Astrocyte of the cerebellum (primary cell): ENCODE results near the gene SBNO2.
"Not testable (repeated sequence)": the region's sequence is repeated elsewhere in the genome, so short reads cannot be mapped to it uniquely, and the experiment has no call there.

Source experiments
- DNase-seq: peaks from one replicate; pipeline ENCODE4 v3.0.0-alpha.2; 2011; ENCODE audit warnings: low read depth
- H3K4me3 ChIP-seq: 2 replicates; pipeline ENCODE4 v1.5.1; 2011; ENCODE audit warnings: mild to moderate bottlenecking, low read depth, low read length, moderate library complexity
- CTCF ChIP-seq: IDR thresholded peaks from 2 replicates; pipeline ENCODE4 v1.5.1; 2012; ENCODE audit warnings: low read length, low read depth, moderate library complexity, mild to moderate bottlenecking; ENCODE audit errors: missing control alignments
- in situ Hi-C: cut with HindIII; loops from 2 replicates; pipeline ENCODE4 v1.10.0; 2017; ENCODE audit warnings: low sequenced_read_pairs

The SBNO2 gene

GRCh38 chr19:1134431-1134830 is 39.6 kb downstream of the SBNO2 start:
- in situ Hi-C loops: no loop called here
- no peak for TF ChIP-seq CTCF
- no peak for DNase-seq
- no peak overlapping the region for H3K4me3 ChIP-seq

DNA sequence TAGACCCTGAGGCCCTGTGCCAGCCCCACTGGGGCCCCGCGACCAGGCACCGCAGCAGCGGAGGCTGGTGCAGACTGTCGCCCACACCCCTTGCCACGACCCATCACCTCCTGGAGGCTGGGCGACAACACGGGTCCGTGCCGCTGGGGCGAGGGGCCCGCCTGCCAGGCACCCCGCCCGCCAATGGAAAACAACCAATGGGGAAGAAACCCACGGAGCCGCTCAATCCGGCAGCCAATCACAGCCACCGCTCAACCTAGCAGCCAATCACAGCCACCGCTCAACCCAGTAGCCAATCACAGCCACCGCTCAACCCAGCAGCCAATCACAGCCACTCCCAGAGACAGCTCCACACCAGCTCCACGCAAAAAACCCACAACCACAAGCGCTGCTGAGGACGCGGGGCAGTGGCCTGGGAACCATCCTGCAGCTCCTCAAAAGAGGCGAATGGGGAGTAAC is 40.6 kb downstream of the SBNO2 start:
- TF ChIP-seq CTCF: no peak
- DNase-seq: no peak
- in situ Hi-C loops: no loop called here

DNA sequence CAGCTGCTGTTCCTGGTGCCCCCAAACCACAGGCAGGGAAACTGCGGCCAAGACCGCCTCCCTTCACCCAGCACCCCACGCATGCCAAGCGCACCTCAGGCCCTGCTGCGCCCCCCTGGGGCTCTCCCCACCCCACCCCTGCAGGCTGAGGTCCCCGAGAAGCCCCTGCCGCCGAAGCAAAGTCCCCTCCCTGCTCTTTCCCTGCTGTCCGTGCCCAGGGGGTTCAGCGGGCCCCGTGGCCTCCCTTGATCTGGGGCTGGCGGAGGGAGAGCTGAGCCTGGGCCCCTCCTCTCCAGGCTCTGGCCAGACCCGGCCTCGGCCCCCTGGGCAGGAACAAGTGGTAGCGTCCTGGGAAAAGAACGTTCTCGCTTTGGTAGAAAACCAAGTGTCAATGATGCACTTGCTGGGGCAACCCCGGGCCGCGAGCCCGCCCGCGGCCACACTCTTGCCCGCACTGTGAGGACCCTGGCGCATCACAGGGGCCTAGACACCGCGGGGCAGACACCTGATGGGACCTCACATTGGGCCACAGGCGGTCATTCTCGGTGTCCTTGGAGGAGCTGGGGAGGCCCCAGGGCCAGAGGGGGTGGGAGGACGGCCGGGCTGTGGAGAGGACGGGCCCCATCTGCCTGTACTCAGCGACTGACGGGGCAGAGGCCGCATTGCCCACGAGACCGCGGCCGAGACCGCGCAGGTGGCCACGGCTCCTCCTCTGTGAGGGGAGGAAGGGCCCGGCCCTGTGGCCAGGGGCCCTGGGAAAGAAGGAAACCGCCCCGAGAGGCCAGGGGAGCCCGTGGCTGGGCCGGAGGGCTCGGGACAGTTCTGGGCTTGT is 41.3 kb downstream of the SBNO2 start:
- DNase-seq: no peak
- TF ChIP-seq CTCF: no peak
- H3K4me3 ChIP-seq: peak overlapping the region; percentile 76
- in situ Hi-C loops: no loop called here

More for the DNA sequence above, 40.6 kb downstream of the SBNO2 start:
- no peak overlapping the region for H3K4me3 ChIP-seq

DNA sequence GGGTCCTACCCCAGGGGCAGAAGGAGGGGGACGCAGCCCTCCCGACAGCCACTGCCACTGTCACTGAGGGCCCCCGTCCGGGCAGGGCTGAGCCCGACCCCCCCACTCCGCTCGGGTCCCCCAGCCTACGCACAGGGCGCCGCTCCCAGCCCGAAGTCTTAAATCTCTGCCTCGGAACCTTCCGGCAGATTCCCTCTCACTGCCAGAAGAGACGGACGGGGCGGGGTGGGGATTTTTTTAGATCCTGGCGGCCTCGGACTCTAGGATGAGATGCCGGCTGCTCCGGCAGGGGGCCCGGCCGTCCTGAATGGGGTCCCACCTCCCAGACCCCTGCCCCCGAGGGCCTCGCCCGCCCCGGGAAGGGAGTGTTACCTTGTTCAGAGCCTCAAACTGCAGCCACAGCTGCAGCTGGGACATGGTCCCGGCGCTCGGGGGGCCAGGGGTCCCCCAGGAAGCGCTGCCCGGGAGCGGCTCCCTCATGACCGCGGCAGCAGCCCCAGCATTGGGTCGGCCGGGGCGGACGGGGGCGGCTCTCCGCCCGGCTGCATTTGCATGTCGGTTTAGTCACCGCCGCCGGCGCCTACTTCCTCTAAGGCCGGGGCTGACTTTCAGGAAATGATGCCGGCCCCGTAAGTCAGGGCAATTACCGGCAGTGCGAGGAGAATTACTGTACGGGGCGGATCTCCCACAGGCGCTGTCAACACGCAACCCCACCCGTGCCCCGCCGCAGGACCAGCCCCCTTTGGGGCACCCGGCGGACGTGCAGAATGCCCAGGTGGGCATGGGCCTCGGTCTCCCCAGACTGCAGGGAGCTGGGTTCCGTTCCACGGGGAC is 42.1 kb downstream of the SBNO2 start:
- peak; percentile 5 for TF ChIP-seq CTCF
- in situ Hi-C loops: no loop called here
- H3K4me3 ChIP-seq: peak overlapping the region; percentile 76
- DNase-seq: peak; percentile 63

DNA sequence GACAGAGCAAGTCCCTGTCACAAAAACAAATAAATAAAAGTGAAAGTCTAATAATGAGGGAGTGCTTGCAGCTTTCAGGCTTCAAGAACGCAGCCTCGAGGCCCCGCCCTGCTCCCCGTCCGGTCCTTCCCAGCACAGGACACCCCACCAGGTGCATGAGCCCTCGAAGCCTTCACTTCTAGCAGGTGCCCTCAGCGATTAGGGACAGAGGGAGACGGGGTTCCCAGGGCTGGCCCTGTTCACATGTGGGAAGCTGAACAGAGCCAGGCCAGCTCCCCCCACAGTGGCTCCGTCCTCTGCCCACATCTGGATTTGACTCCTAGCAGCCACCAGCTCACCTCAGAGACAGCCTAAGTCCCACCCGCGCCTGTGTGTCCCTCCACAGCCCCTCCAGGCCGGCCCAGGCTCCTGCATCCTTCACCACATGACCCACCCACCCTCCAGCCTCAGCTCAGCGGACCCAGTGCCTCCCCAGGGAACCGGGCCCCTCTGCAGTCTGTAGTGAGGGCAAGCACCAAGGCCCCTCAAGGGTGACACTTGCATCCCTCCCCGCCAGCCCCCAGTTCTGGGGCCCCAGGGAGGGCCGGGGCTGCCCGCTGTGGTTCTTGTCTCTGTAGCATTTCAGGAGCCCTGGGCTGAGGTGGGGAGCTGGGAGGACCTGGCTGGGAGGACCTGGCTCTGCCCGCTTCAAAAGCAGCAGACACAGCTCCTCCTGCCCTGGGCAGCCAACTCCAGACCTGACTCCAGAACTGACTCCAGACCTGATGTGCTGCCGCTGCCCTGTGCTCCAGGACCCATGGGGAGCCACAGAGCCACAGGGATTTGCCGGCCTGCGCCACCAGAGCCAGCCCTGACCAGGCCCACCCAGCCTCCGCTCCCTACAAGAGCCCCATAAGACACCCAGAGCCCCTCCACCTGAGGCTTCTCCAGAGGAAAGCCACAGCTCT is 43.0 kb downstream of the SBNO2 start:
- no peak for TF ChIP-seq CTCF
- in situ Hi-C loops: no loop called here
- no peak for DNase-seq
- peak overlapping the region; percentile 76 for H3K4me3 ChIP-seq

- H3K4me3 ChIP-seq: peak overlapping the region; percentile 76
- no peak for DNase-seq
- TF ChIP-seq CTCF: no peak
- in situ Hi-C loops: no loop called here
Measured at GRCh38 chr19:1129535-1129934, 44.5 kb downstream of the SBNO2 start.

- H3K4me3 ChIP-seq, DNase-seq, in situ Hi-C loops: not testable (repeated sequence)
Measured at GRCh38 chr19:1129084-1129483, 45.0 kb downstream of the SBNO2 start.
